GM06990 (cell line): ENCODE data around the gene CEP104.
A peak's percentile ranks its signal among the peaks of the same experiment; 100 is the strongest.

Experiments
- DNase-seq: peaks from one replicate; pipeline ENCODE4 v3.0.0-alpha.2; 2011; ENCODE audit not compliant: insufficient read length; ENCODE audit errors: extremely low read depth
- H3K27me3 ChIP-seq: replicated peaks from 2 replicates; pipeline ENCODE4 v1.6.0; 2011; ENCODE audit warnings: low read length; ENCODE audit not compliant: control insufficient read depth, insufficient read depth
- H3K36me3 ChIP-seq: 2 replicates; pipeline ENCODE4 v1.5.1; 2011; ENCODE audit warnings: low read length; ENCODE audit not compliant: control insufficient read depth, insufficient read depth
- H3K4me3 ChIP-seq: replicated peaks from 2 replicates; pipeline ENCODE4 v1.5.1; 2011; ENCODE audit warnings: low read depth, mild to moderate bottlenecking, control low read depth, low read length
- CTCF ChIP-seq: IDR thresholded peaks from 2 replicates; pipeline ENCODE4 v1.5.1; 2011; ENCODE audit warnings: low read length, control low read depth, mild to moderate bottlenecking, inconsistent platforms; ENCODE audit not compliant: insufficient read depth, poor library complexity, severe bottlenecking

The CEP104 gene

DNA sequence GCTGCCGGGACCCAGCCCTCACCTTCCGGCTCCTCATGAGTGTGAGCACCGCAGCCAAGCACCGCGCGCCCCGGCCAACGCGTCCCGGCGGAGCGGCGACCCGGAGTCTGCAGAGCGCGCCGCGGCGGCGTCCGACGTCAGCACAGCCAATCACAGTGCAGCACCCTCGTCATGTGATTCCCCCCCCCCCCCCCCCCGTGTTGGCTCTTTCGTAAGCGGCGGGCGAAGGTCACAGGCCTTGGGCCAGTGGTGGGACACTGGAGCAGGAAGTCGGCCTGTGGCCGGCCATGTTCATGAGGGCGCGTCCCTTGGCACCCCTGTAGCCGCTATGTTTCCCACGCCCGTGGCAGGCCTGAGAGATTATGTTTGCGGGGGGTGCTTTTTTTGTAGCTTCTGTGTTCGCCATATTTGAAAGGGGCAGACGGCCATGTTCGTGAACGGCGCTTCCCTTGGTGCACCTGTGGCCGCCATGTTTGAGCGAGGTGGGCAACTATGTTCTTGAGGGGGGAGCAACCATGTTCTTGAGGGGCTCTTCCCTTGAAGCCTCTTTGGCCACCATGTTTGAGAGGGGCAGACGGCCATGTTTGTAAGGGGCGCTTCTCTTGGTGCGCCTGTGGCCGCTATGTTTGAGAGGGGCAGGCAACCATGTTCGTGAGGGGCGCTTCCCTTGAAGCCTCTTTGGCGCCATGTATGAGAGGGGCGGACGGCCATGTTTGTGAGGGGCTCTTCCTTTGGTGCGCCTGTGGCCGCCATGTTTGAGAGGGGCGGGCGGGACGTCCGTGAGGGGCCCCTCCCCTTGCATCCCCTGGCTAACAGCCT is 43.3 kb upstream of the CEP104 start, which contains the start of gene C1orf174:
Gene C1orf174, minus strand, starts transcription at position 123 of the 819 bp plus-strand sequence. Its CDS starts 86 bp downstream, at position 37.
- Histone ChIP-seq H3K36me3 (no peaks in the 10 kb centered on the region), H3K27me3 (no peaks in the 10 kb centered on the region), H3K4me3 (peak within 1 kb of the TSS; percentile 95)
- DNase-seq = peak; percentile 96
- no peak for TF ChIP-seq CTCF

DNA sequence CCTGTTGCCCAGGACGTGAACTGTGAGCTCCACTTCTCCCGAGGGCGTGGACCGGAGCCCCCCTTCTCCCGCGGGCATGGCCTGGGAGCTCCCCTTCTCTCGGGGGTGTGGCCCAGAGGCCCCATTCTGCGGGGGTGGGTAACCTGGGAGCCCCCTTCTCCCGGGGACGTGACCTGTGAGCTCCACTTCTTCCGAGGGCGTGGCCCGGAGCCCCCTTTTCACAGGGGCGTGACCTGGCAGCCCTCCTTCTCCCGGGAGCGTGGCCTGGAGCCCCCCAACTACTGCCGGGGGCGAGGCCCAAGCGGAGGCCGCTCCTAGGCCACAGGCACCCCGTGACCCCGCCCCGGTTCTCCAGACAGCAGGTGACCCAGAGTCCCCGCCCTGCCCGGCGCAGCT is 42.7 kb upstream of the CEP104 start:
- DNase-seq = no peak
- no peaks in the 10 kb centered on the region for H3K27me3 ChIP-seq
- no peaks in the 10 kb centered on the region for H3K36me3 ChIP-seq
- TF ChIP-seq CTCF = peak; percentile 24
- peak overlapping the region; percentile 95 for H3K4me3 ChIP-seq

- H3K27me3 ChIP-seq = no peaks in the 10 kb centered on the region
- TF ChIP-seq CTCF = no peak
- DNase-seq = no peak
- peak overlapping the region; percentile 95 for H3K4me3 ChIP-seq
- H3K36me3 ChIP-seq = no peaks in the 10 kb centered on the region
Observed at GRCh38 chr1:3898994-3899753, 42.2 kb upstream of the CEP104 start.

DNA sequence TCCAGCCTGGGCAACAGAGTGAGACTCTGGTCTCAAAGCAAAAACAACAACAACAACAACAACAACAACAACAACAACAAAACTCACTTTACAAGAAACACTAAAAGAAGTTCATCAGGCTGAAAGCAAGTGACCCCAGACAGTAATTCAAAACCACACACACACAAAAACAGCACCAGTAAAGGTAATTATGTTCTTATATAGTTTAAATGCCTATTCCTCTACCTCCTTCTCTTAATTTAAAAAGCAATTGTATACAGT is 41.4 kb upstream of the CEP104 start:
- no peak for TF ChIP-seq CTCF
- Histone ChIP-seq H3K27me3 (no peaks in the 10 kb centered on the region), H3K36me3 (no peaks in the 10 kb centered on the region), H3K4me3 (no peak overlapping the region)
- no peak for DNase-seq

DNA sequence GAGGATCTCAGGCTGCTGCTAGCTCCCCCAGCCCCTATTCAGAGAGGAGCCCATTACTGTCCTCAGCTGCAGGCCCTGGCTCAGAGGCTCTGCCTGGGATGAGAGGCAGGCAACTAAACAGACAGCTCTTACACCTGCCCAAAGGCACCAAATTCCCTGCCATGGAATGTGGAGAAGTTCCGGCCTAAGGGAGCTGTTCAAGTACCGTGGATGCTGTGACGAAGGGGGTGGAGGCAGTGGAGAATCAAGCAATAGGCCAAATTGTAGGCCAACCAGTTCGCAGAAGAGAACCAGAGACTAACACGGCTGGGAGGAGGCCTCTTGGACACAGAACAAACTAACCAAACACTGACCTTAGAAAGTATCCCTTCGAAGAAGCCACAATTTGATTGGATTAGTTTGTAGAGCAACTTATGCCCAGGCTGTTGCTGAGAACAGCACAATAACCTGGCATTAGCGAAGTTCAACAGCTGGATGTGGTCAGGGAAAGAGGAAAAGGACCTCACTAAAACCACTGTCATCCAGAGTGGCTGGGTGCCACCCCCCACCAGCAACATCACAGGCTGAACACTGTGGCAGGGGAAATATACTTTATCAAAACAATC is 39.5 kb upstream of the CEP104 start:
- Histone ChIP-seq H3K27me3 (no peaks in the 10 kb centered on the region), H3K4me3 (no peak overlapping the region), H3K36me3 (no peaks in the 10 kb centered on the region)
- DNase-seq = no peak
- no peak for TF ChIP-seq CTCF
